ENCODE data around the gene CLRN3. TPM values are rescaled to one million over a fixed set of nuclear protein-coding genes. Genes with fewer than 3 reads are reported as not detected.

CLRN3 gene
- total RNA-seq, 2 donors from 2014 or later = not detected

DNA sequence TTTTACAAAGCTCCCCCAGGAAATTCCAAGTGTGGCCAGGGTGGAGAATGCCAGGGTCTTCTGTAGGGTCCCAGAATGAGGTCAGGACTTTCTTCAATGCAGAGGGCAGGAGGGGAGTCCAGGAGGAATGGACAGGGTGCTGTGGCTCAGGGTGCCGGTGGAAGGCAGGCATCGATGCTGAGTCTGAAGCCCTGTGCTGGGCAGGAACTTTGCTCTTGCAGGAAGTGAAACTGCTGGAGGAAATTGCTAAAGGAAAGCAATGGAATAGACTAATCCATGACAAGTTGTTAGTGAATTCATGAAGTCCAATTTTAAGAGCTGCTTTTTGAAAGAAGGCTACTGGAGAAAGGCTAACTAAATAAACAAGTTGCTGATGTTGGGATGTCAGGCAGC, 29.0 kb upstream of the CLRN3 start:
- Histone ChIP-seq H3K9me3 (ENCODE audit: control insufficient read depth, low read length) (no peaks in the 10 kb centered on the region), H3K27ac (ENCODE audit: low read depth, low read length) (no peak overlapping the region), H3K9ac (ENCODE audit: extremely low read depth, low read length, poor library complexity, severe bottlenecking) (no peak overlapping the region), H3K4me3 (ENCODE audit: low read length) (no peak overlapping the region), H3K36me3 (ENCODE audit: control insufficient read depth, insufficient read depth, low read length) (no peaks in the 10 kb centered on the region), H3K27me3 (ENCODE audit: control insufficient read depth, insufficient read depth, low read length, poor library complexity, severe bottlenecking) (no peaks in the 10 kb centered on the region), H3K4me1 (ENCODE audit: control insufficient read depth, insufficient read depth, low read length) (peaks cover 10% of the 10 kb centered on the region)
- H3K9me3 Mint-ChIP-seq = peaks cover 3% of the 10 kb centered on the region
- peaks cover 17% of the 10 kb centered on the region for H3K27me3 Mint-ChIP-seq (ENCODE audit: insufficient read depth)
- peaks cover 15% of the 10 kb centered on the region for H3K4me1 Mint-ChIP-seq
- WGBS, 2 experiments (ENCODE audit: insufficient coverage in 1 of 2, insufficient read length in 1 of 2) = 95 to 100% methylated on average over 2 of the region's 2 CpGs
- no peak overlapping the region for H3K27ac Mint-ChIP-seq
- DNase-seq = no peak
- no peak overlapping the region for H3K4me3 Mint-ChIP-seq
- peaks cover 2% of the 10 kb centered on the region for H3K36me3 Mint-ChIP-seq (ENCODE audit: low read depth)
- TF ChIP-seq, protein P1, sequence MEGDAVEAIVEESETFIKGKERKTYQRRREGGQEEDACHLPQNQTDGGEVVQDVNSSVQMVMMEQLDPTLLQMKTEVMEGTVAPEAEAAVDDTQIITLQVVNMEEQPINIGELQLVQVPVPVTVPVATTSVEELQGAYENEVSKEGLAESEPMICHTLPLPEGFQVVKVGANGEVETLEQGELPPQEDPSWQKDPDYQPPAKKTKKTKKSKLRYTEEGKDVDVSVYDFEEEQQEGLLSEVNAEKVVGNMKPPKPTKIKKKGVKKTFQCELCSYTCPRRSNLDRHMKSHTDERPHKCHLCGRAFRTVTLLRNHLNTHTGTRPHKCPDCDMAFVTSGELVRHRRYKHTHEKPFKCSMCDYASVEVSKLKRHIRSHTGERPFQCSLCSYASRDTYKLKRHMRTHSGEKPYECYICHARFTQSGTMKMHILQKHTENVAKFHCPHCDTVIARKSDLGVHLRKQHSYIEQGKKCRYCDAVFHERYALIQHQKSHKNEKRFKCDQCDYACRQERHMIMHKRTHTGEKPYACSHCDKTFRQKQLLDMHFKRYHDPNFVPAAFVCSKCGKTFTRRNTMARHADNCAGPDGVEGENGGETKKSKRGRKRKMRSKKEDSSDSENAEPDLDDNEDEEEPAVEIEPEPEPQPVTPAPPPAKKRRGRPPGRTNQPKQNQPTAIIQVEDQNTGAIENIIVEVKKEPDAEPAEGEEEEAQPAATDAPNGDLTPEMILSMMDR (conservative IDR thresholded peaks at IDR 0.05) = no peak

DNA sequence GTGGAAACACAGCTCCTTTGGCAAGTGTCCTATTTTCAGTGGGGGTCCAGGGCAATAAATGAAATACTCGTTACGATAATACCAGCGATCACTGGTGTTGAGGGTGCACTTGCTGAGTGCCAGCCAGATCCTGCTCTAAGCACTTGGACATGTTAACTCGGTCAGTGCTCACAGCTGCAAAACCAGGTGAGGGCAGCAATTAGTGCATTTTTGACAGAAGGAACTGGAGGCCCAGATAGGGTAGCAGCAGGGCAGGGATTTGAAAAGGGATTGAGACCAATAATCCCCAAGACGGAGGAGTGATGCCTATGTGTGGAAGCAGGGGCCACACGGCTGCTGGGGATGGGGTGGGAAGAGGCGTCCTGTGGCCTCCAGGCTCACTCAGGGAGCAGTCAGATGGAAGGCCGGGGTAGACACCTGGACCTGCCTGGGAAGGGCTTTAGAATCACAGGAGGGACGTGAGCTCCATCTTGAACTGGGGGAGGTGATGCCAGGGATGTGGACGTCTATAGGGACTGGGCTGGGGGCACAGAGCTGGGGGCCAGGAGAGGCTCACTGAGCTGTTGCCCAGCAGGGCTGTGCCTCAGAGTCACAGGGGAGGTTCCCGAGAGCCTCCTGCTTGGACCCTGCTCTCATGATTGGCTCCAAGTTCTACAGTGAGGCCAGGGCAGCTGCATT, 28.5 kb upstream of the CLRN3 start:
- no peaks in the 10 kb centered on the region for H3K36me3 Mint-ChIP-seq (ENCODE audit: low read depth)
- peaks cover 10% of the 10 kb centered on the region for H3K4me1 ChIP-seq (ENCODE audit: control insufficient read depth, insufficient read depth, low read length)
- no peak overlapping the region for H3K4me3 Mint-ChIP-seq
- H3K27ac Mint-ChIP-seq = no peak overlapping the region
- H3K27me3 Mint-ChIP-seq (ENCODE audit: insufficient read depth) = peaks cover 15% of the 10 kb centered on the region
- H3K9me3 ChIP-seq (ENCODE audit: control insufficient read depth, low read length) = no peaks in the 10 kb centered on the region
- H3K27me3 ChIP-seq (ENCODE audit: control insufficient read depth, insufficient read depth, low read length, poor library complexity, severe bottlenecking) = no peaks in the 10 kb centered on the region
- peaks cover 11% of the 10 kb centered on the region for H3K4me1 Mint-ChIP-seq
- 92 to 93% methylated on average over 9 to 11 of the region's 11 CpGs for WGBS, 2 experiments (ENCODE audit: insufficient coverage in 1 of 2, insufficient read length in 1 of 2)
- peak; percentile 29 for DNase-seq
- no peaks in the 10 kb centered on the region for H3K36me3 ChIP-seq (ENCODE audit: control insufficient read depth, insufficient read depth, low read length)
- TF ChIP-seq, protein P1 (conservative IDR thresholded peaks at IDR 0.05) = no peak
- no peak overlapping the region for H3K9ac ChIP-seq (ENCODE audit: extremely low read depth, low read length, poor library complexity, severe bottlenecking)
- no peak overlapping the region for H3K27ac ChIP-seq (ENCODE audit: low read depth, low read length)
- no peaks in the 10 kb centered on the region for H3K9me3 Mint-ChIP-seq
- no peak overlapping the region for H3K4me3 ChIP-seq (ENCODE audit: low read length)

DNA sequence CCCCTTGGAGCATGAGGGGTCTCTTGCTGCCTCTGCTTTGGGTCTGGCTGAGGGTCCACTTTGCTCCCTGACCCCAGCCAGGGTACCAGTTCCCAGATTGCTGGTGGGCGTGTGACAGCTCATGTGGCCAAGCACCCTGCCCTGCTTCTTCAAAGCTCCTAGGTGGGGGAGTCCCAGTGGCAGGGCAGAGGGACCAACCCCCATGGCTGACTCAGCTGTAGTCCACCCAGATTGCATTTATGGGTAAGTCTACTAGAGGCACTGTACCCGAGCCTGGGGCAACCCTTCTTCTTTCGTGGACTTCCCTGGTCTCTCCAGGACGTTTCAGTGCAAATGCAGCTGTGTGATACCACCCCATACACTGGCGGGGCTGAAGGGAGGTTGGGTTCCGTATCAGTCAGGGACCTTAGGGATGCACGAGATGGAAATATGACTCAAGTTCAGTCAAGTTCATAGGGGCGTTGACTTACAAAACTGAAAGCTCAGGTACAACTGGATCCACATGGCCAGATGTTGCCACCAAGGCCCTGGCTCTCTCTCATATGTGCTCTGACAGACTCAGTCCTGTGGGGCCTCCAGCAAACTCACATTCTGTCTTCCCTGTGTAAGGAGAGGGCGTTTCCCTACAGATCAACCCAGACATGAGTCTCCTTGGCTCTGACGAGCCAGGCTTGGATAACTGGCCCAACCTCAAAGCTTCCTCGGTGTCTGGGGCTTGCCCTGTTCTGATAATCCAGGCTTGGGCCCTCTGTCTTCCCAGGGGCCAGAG, 27.7 kb upstream of the CLRN3 start:
- no peak overlapping the region for H3K27ac Mint-ChIP-seq
- no peak overlapping the region for H3K4me3 ChIP-seq (ENCODE audit: low read length)
- no peaks in the 10 kb centered on the region for H3K36me3 ChIP-seq (ENCODE audit: control insufficient read depth, insufficient read depth, low read length)
- 79 to 85% methylated on average over 8 to 11 of the region's 11 CpGs for WGBS, 2 experiments (ENCODE audit: insufficient coverage in 1 of 2, insufficient read length in 1 of 2)
- H3K9ac ChIP-seq (ENCODE audit: extremely low read depth, low read length, poor library complexity, severe bottlenecking) = no peak overlapping the region
- H3K4me1 Mint-ChIP-seq = peaks cover 4% of the 10 kb centered on the region
- H3K4me3 Mint-ChIP-seq = no peak overlapping the region
- H3K27ac ChIP-seq (ENCODE audit: low read depth, low read length) = no peak overlapping the region
- DNase-seq = no peak
- H3K27me3 ChIP-seq (ENCODE audit: control insufficient read depth, insufficient read depth, low read length, poor library complexity, severe bottlenecking) = no peaks in the 10 kb centered on the region
- H3K36me3 Mint-ChIP-seq (ENCODE audit: low read depth) = no peaks in the 10 kb centered on the region
- TF ChIP-seq, protein P1 (conservative IDR thresholded peaks at IDR 0.05) = no peak
- H3K27me3 Mint-ChIP-seq (ENCODE audit: insufficient read depth) = peaks cover 15% of the 10 kb centered on the region
- H3K9me3 Mint-ChIP-seq = no peaks in the 10 kb centered on the region
- peaks cover 5% of the 10 kb centered on the region for H3K4me1 ChIP-seq (ENCODE audit: control insufficient read depth, insufficient read depth, low read length)
- H3K9me3 ChIP-seq (ENCODE audit: control insufficient read depth, low read length) = no peaks in the 10 kb centered on the region
